ENCODE measurements around the gene PRRC1. TPM values are rescaled to one million over a fixed set of nuclear protein-coding genes. Genes with fewer than 3 reads are reported as not detected.
"Not testable (repeated sequence)": the region's sequence is repeated elsewhere in the genome, so short reads cannot be mapped to it uniquely, and the experiment has no call there.

The PRRC1 gene
- total RNA-seq, 4 donors from 2014 or later: 22.8 to 43.7 (median 34.0) TPM

- Histone ChIP-seq H3K4me3 (no peak overlapping the region), H3K27ac (no peak overlapping the region), H3K9me3 (peaks cover 0 to 17% (median 9%) of the 10 kb centered on the region in 3 donors), H3K4me1 (peaks cover 6 to 22% (median 7%) of the 10 kb centered on the region in 3 donors), H3K27me3 (no peaks in the 10 kb centered on the region), H3K36me3 (peaks cover 0 to 40% (median 7%) of the 10 kb centered on the region in 3 donors)
- DNase-seq: no peak
- intact Hi-C loops (cut with DNase I): no loop called here
- WGBS, 2 donors: 91 to 94% methylated on average over 4 of the region's 4 CpGs
- TF ChIP-seq CTCF (IDR thresholded peaks at IDR 0.05) (no peak), POLR2A (IDR thresholded peaks at IDR 0.05) (no peak)
These were observed 2.1 kb downstream of the PRRC1 start for GRCh38 chr5:127519527-127519926.

DNA sequence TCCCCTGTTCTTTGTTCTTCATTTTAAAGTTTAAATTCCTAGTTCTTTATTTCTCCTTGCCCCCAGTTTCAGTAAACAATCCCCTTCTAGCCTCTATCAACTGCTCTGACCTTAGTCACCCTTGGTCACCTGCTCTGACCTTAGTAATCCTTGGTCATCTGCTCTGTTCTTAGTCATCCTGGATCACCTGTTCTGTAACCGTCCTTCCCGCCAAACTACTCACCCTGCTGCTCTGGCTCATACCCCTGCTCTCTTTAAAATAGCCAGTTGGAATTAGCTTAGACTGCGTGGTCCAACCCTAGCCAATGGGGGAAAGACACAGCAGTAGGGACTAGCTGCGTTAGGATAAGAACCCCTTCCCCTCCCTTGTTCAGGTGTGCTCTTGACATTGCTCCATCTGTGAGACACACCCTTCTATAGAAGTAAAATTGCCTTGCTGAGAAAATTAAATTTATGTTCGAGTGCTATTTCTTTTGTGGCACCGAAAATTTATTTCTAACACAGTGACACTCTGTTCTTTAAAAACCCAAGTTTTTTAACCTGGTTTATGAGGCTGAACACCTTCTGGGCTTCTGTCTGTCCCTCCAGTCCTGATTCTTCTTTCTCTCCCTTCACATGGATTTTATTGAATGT, 3.8 kb downstream of the PRRC1 start:
- intact Hi-C loops (cut with DNase I): no loop called here
- no peak overlapping the region for H3K27ac ChIP-seq
- peaks cover 0 to 58% (median 13%) of the 10 kb centered on the region in 3 donors for H3K36me3 ChIP-seq
- peaks cover 0 to 17% (median 9%) of the 10 kb centered on the region in 3 donors for H3K9me3 ChIP-seq
- no peak for DNase-seq
- 97 to 98% methylated on average over 6 of the region's 6 CpGs for WGBS, 2 donors
- no peak for TF ChIP-seq POLR2A (IDR thresholded peaks at IDR 0.05)
- no peak for TF ChIP-seq CTCF (IDR thresholded peaks at IDR 0.05)
- H3K4me3 ChIP-seq: no peak overlapping the region
- no peaks in the 10 kb centered on the region for H3K27me3 ChIP-seq
- peaks cover 6 to 22% (median 7%) of the 10 kb centered on the region in 3 donors for H3K4me1 ChIP-seq

- Histone ChIP-seq H3K27ac (no peak overlapping the region), H3K4me1 (no peaks in the 10 kb centered on the region), H3K36me3 (peaks cover 0 to 96% (median 17%) of the 10 kb centered on the region in 3 donors), H3K4me3 (no peak overlapping the region), H3K27me3 (no peaks in the 10 kb centered on the region), H3K9me3 (peaks cover 0 to 17% (median 9%) of the 10 kb centered on the region in 3 donors)
- 96 to 100% methylated on average over 1 of the region's 1 CpG for WGBS, 2 donors
- TF ChIP-seq CTCF (IDR thresholded peaks at IDR 0.05) (no peak), POLR2A (IDR thresholded peaks at IDR 0.05) (no peak)
- no peak for DNase-seq
- intact Hi-C loops (cut with DNase I): no loop called here
These were observed 7.7 kb downstream of the PRRC1 start for GRCh38 chr5:127525181-127525580.

DNA sequence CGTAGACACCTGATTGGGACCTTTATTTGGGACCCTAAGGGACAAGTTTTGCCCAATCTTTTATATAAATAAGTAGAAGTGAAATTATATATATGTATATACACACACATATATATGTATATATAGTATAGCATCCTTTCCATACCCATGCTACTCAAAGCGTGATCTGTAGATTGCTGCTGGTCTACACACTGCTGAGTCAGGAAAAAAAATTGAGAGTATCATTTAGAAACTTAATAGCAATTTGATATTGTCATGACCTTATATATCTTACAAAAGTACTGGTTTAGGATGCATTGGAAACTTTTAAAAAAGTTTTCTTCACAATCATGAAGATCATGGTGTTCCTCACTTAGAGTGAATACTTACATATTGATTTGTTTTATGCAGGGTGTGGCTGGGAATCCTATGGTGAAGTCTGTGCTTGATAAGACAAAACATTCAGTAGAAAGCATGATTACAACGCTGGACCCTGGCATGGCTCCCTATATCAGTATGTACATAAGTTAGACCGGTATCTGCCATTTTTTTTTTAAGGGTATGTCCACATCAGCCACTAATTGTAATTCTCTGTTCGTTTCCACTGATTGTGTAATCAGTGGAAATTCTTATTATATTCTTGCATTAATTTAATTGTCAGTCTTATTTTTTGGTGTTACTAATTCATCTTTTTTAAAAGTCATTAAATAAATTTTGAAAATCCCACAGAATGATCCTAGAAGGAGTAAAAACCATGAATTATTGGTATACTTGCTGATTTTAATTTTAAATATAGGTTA, 12.7 kb downstream of the PRRC1 start:
- Histone ChIP-seq H3K9me3 (no peaks in the 10 kb centered on the region), H3K36me3 (peaks cover 0 to 99% (median 29%) of the 10 kb centered on the region in 3 donors), H3K27ac (no peak overlapping the region), H3K27me3 (no peaks in the 10 kb centered on the region), H3K4me3 (no peak overlapping the region), H3K4me1 (no peaks in the 10 kb centered on the region)
- 86 to 90% methylated on average over 5 of the region's 5 CpGs for WGBS, 2 donors
- DNase-seq: no peak
- TF ChIP-seq POLR2A (IDR thresholded peaks at IDR 0.05) (no peak), CTCF (IDR thresholded peaks at IDR 0.05) (no peak)
- intact Hi-C loops (cut with DNase I): no loop called here

- peaks cover 0 to 93% (median 24%) of the 10 kb centered on the region in 3 donors for H3K36me3 ChIP-seq
- no peaks in the 10 kb centered on the region for H3K4me1 ChIP-seq
- intact Hi-C loops (cut with DNase I): no loop called here
- no peak overlapping the region for H3K27ac ChIP-seq
- no peaks in the 10 kb centered on the region for H3K27me3 ChIP-seq
- no peak for DNase-seq
- H3K9me3 ChIP-seq: no peaks in the 10 kb centered on the region
- H3K4me3 ChIP-seq: no peak overlapping the region
- WGBS, 2 donors: 73 to 77% methylated on average over 2 of the region's 2 CpGs
- TF ChIP-seq POLR2A (IDR thresholded peaks at IDR 0.05) (no peak), CTCF (IDR thresholded peaks at IDR 0.05) (peak in 2 of 6 experiments; percentile 12 to 17)
These were observed 19.2 kb downstream of the PRRC1 start for GRCh38 chr5:127536687-127537086.

DNA sequence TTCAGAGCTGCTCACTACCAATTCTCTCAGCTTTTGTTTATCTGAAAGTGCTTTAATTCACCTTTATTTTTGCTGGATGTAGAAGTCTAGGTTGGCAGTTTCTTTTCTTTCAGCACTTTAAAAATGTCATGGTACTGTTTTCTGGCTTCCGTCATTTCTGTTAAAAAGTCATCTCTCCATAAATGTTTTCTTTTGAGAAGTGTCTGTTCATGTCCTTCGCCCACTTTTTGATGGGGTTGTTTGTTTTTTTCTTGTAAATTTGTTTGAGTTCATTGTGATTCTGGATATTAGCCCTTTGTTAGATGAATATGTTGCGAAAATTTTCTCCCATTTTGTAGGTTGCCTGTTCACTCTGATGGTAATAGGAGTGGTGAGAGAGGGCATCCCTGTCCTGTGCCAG, 23.1 kb downstream of the PRRC1 start:
- DNase-seq; H3K4me3 ChIP-seq; H3K9me3 ChIP-seq; H3K4me1 ChIP-seq; intact Hi-C loops (cut with DNase I); H3K27me3 ChIP-seq; H3K27ac ChIP-seq: not testable (repeated sequence)
- WGBS, 2 donors: 93 to 99% methylated on average over 3 of the region's 3 CpGs
- peaks cover 0 to 73% (median 6%) of the 10 kb centered on the region in 3 donors for H3K36me3 ChIP-seq

DNA sequence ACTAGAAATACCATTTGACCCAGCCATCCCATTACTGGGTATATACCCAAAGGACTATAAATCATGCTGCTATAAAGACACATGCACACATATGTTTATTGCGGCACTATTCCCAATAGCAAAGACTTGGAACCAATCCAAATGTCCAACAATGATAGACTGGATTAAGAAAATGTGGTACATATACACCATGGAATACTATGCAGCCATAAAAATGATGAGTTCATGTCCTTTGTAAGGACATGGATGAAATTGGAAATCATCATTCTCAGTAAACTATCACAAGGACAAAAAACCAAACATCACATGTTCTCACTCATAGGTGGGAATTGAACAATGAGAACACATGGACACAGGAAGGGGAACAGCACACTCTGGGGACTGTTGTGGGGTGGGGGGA, 27.8 kb downstream of the PRRC1 start:
- intact Hi-C loops (cut with DNase I); H3K9me3 ChIP-seq; H3K27me3 ChIP-seq; H3K4me1 ChIP-seq; H3K4me3 ChIP-seq; H3K27ac ChIP-seq; DNase-seq: not testable (repeated sequence)
- H3K36me3 ChIP-seq: peaks cover 0 to 59% (median 0%) of the 10 kb centered on the region in 3 donors
- WGBS, 2 donors: no CpG with 5 or more reads among the region's 1 CpG
